ENCODE data around the gene HMCES.

HMCES gene

DNA sequence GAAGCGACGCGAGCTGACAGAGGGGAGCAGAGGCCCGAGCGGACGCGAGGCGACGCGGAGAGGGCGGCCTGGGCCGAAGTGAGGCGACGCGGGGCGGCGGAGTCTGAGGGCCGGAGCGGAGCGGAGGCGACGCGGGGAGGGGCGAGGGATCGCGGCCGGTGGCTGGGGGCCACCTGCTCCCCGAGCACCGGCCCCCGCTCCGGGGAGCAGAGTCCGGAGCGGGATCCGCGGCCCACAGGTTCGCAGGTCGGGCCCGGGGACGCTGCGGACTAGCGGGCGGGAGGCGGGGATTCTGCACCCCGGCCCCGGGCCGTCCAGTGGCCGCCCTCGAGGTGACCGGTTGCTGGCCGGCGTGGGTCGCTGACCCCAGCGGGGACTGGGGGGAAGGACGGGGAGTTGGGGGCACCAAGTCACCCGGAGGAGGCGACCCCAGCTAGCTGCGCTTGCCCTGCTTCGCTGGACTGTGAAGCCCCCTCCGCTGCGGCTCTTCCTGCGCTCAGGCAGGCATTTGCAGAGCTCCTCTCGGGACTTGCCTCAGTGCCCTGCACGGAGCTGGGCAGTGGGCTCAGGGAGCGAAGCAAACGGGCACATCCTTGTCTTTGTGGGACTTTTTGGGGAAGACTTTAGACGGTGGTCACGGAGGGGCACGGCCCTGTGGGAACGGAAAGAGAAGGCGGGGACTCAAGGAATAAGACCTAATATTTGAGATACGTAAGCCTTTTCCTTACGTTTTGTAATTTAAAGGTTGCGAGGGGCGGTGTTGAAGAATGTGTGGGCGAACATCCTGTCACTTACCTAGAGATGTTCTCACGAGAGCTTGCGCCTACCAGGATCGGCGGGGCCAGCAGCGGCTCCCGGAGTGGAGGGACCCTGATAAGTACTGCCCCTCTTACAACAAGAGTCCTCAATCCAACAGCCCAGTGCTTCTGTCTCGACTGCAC lies 566 bp downstream of the HMCES start:
- peaks cover 36% of the 10 kb centered on the region for H3K36me3 ChIP-seq (ENCODE audit: control insufficient read depth, insufficient read depth, low read length)
- H3K27ac ChIP-seq (ENCODE audit: low read depth, low read length): peak overlapping the region; percentile 98
- H3K4me1 ChIP-seq (ENCODE audit: control insufficient read depth, insufficient read depth, low read length): peaks cover 14% of the 10 kb centered on the region
- H3K9ac ChIP-seq (ENCODE audit: low read depth, low read length): peak overlapping the region; percentile 41
- peak overlapping the region; percentile 77 for H3K4me3 ChIP-seq (ENCODE audit: low read depth, low read length)
- no peaks in the 10 kb centered on the region for H3K27me3 ChIP-seq (ENCODE audit: control insufficient read depth, insufficient read depth, low read length)
- no peaks in the 10 kb centered on the region for H3K9me3 ChIP-seq (ENCODE audit: control insufficient read depth, insufficient read depth, low read length)

DNA sequence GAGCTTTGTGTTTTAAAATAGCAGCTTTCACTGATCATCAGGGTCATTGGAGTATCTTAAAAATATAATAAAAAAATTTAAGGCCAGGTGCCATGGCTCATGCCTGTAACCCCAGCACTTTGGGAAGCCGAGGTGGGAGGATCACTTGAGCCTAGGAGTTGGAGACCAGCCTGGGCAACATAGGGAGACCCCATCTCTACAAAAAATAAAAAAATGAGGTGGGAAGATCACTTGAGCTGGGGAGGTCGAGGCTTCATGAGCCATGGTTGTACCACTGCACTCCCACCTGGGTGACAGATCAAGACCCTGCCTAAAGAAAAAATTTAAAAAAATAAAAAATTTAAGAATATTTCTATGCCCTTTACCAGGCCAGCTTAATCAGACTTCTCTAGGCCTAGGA lies 1.5 kb downstream of the HMCES start:
- H3K9ac ChIP-seq (ENCODE audit: low read depth, low read length): no peak overlapping the region
- peaks cover 14% of the 10 kb centered on the region for H3K4me1 ChIP-seq (ENCODE audit: control insufficient read depth, insufficient read depth, low read length)
- peak overlapping the region; percentile 77 for H3K4me3 ChIP-seq (ENCODE audit: low read depth, low read length)

DNA sequence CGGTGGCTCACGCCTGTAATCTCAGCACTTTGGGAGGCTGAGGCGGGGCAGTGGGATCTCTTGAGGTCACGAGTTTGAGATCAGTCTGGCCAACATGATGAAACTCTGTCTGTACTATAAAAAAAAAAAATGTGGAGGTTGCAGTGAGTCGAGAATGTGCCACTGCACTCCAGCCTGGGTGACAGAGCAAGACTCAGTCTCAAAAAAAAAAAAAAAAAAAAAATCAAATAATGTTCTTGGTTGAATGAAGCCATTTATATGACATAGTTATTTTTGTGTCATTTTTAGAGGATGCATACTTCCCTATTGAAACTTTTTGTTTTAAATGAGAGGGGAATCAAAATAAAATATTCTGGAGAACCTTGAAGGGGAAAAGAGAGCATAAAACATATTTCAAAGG lies 3.1 kb downstream of the HMCES start:
- no peaks in the 10 kb centered on the region for H3K27me3 ChIP-seq (ENCODE audit: control insufficient read depth, insufficient read depth, low read length)
- H3K4me1 ChIP-seq (ENCODE audit: control insufficient read depth, insufficient read depth, low read length): peaks cover 14% of the 10 kb centered on the region
- H3K9ac ChIP-seq (ENCODE audit: low read depth, low read length): no peak overlapping the region
- peaks cover 11% of the 10 kb centered on the region for H3K36me3 ChIP-seq (ENCODE audit: control insufficient read depth, insufficient read depth, low read length)
- no peak overlapping the region for H3K4me3 ChIP-seq (ENCODE audit: low read depth, low read length)
- H3K9me3 ChIP-seq (ENCODE audit: control insufficient read depth, insufficient read depth, low read length): no peaks in the 10 kb centered on the region
- H3K27ac ChIP-seq (ENCODE audit: low read depth, low read length): no peak overlapping the region

More for the DNA sequence above, 1.5 kb downstream of the HMCES start:
- no peak overlapping the region for H3K27ac ChIP-seq (ENCODE audit: low read depth, low read length)
- peaks cover 26% of the 10 kb centered on the region for H3K36me3 ChIP-seq (ENCODE audit: control insufficient read depth, insufficient read depth, low read length)
- no peaks in the 10 kb centered on the region for H3K27me3 ChIP-seq (ENCODE audit: control insufficient read depth, insufficient read depth, low read length)
- no peaks in the 10 kb centered on the region for H3K9me3 ChIP-seq (ENCODE audit: control insufficient read depth, insufficient read depth, low read length)

DNA sequence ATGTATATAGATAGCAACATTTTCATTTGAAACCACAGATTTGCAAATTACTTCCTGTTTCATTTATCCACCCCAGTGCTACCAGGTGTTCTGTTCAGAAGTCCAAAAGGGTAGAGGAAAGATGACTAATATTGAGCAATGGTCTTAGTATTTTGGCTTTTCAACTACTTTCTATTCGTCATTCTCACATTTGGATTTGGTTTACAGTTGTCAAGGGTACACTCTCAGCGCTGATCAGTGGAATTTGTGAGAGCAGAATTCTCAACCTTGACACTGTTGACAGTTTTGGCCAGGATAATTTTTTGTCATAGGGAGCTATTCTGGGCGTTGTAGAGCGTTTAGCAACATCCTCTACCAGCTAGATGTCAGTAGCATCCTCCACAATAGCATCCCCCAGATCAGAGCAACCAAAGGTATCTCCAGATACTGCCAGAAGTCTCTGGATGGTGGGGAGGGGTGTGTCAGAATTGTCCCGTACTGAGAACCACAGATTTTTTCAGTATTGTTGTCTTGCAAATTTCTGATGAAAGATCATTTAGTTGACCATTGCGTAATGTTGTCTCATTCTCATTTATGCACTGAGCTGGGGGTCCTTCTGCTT lies 4.2 kb downstream of the HMCES start:
- no peak overlapping the region for H3K27ac ChIP-seq (ENCODE audit: low read depth, low read length)
- H3K9ac ChIP-seq (ENCODE audit: low read depth, low read length): no peak overlapping the region
- H3K27me3 ChIP-seq (ENCODE audit: control insufficient read depth, insufficient read depth, low read length): no peaks in the 10 kb centered on the region
- H3K9me3 ChIP-seq (ENCODE audit: control insufficient read depth, insufficient read depth, low read length): no peaks in the 10 kb centered on the region
- H3K36me3 ChIP-seq (ENCODE audit: control insufficient read depth, insufficient read depth, low read length): peaks cover 7% of the 10 kb centered on the region
- peaks cover 10% of the 10 kb centered on the region for H3K4me1 ChIP-seq (ENCODE audit: control insufficient read depth, insufficient read depth, low read length)
- no peak overlapping the region for H3K4me3 ChIP-seq (ENCODE audit: low read depth, low read length)

DNA sequence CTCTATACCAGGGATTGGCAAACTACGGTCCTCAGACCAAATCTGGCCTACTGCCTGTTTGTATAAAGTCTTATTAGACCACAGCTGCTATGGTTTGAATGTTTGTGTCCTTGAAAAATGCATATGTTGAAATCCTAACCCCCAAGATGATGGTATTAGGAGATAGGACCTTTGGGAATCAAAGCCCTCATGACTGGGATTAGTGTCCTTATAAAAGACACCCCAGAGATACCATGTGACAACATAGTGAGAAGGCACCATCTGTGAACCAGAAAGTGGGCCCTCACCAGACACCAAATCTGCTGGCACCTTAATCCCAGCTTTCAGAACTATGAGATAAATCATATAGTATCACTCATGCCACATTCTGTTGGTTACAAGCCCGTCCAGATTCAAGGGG lies 7.4 kb downstream of the HMCES start:
- Histone ChIP-seq H3K4me1 (ENCODE audit: control insufficient read depth, insufficient read depth, low read length) (no peaks in the 10 kb centered on the region), H3K4me3 (ENCODE audit: low read depth, low read length) (no peak overlapping the region), H3K36me3 (ENCODE audit: control insufficient read depth, insufficient read depth, low read length) (peaks cover 24% of the 10 kb centered on the region), H3K27me3 (ENCODE audit: control insufficient read depth, insufficient read depth, low read length) (no peaks in the 10 kb centered on the region), H3K9me3 (ENCODE audit: control insufficient read depth, insufficient read depth, low read length) (no peaks in the 10 kb centered on the region), H3K27ac (ENCODE audit: low read depth, low read length) (no peak overlapping the region), H3K9ac (ENCODE audit: low read depth, low read length) (no peak overlapping the region)

DNA sequence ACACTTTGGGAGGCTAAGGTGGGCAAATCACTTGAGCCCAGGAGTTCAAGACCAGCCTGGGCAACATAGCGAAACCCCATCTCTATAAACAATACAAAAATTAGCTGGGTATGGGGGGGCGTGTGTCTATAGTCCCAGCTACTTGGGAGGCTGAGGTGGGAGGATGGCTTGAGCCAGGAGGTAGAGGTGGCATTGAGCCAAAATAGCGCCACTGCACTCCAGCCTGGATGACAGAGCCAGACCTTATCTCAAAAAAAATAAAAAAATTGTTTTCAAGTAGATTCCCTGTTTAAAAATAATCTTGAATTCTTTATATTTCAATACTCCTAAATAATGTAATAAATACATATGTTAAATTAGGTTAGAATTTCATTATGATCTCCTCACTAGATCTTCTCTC lies 9.8 kb downstream of the HMCES start:
- Histone ChIP-seq H3K4me3 (ENCODE audit: low read depth, low read length) (no peak overlapping the region), H3K36me3 (ENCODE audit: control insufficient read depth, insufficient read depth, low read length) (peaks cover 41% of the 10 kb centered on the region), H3K4me1 (ENCODE audit: control insufficient read depth, insufficient read depth, low read length) (no peaks in the 10 kb centered on the region), H3K9me3 (ENCODE audit: control insufficient read depth, insufficient read depth, low read length) (no peaks in the 10 kb centered on the region), H3K9ac (ENCODE audit: low read depth, low read length) (no peak overlapping the region), H3K27ac (ENCODE audit: low read depth, low read length) (no peak overlapping the region), H3K27me3 (ENCODE audit: control insufficient read depth, insufficient read depth, low read length) (no peaks in the 10 kb centered on the region)

DNA sequence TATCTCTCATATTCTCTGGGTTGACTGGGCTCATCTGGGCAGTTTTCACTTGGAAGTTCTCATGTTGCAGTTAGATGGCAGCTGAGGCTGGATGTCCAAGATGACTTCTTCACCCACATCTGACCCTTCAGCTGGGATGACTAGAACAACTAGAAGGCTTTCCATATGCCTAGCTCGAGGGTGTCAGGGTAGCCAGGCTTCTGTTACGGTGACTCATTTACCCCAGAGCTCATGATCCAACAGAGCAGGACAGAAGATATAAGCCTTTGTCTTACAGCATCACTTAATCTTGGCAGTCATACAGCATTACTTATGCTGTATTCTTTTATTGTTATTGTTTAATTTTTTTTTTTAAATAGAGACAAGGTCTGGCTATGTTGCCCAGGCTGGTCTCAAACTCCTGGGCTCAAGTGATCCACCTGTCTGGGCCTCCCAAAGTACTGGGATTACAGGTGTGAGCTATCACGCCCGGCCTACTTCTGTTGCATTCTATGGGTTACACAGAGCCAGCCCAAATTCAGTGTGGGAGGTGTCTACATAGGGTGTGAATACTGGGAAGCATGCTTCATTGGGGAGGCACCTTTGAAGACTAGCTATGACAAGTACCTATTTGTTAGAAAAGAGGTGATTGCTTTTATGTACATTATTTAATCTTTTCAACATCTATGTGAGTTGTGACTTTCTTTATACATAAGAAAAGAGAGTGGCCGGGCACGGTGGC lies 10.7 kb downstream of the HMCES start:
- H3K27me3 ChIP-seq (ENCODE audit: control insufficient read depth, insufficient read depth, low read length): no peaks in the 10 kb centered on the region
- H3K36me3 ChIP-seq (ENCODE audit: control insufficient read depth, insufficient read depth, low read length): peaks cover 42% of the 10 kb centered on the region
- H3K9me3 ChIP-seq (ENCODE audit: control insufficient read depth, insufficient read depth, low read length): no peaks in the 10 kb centered on the region
- no peak overlapping the region for H3K27ac ChIP-seq (ENCODE audit: low read depth, low read length)
- H3K4me1 ChIP-seq (ENCODE audit: control insufficient read depth, insufficient read depth, low read length): no peaks in the 10 kb centered on the region
- no peak overlapping the region for H3K4me3 ChIP-seq (ENCODE audit: low read depth, low read length)
- H3K9ac ChIP-seq (ENCODE audit: low read depth, low read length): no peak overlapping the region

DNA sequence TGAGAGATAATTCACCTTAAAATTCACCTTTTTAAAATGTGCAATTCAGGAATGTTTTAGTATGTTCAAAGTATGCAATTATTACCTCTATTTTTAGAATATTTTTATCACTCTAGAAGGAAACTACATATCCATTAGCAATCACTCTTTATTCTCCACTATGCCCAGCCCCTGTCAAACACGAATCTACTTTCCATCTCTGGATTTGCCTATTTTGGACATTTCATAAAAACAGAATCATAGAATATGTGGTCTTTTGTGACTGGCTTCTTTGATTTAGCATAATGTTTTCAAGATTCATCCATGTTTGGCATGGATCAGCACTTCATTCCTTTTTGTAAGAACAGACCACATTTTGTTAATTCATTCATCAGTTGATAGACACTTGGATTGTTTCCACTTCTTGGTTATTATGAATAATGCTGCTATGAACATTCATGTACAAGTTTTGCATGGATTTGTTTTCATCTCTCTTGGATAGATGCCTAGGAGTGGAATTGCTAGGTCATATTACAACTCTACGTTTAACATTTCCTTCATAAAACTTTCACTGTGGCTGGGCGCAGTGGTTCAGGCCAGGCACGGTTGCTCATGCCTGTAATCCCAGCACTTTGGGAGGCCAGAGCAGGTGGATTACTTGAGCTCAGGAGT lies 12.7 kb downstream of the HMCES start:
- peaks cover 46% of the 10 kb centered on the region for H3K36me3 ChIP-seq (ENCODE audit: control insufficient read depth, insufficient read depth, low read length)

DNA sequence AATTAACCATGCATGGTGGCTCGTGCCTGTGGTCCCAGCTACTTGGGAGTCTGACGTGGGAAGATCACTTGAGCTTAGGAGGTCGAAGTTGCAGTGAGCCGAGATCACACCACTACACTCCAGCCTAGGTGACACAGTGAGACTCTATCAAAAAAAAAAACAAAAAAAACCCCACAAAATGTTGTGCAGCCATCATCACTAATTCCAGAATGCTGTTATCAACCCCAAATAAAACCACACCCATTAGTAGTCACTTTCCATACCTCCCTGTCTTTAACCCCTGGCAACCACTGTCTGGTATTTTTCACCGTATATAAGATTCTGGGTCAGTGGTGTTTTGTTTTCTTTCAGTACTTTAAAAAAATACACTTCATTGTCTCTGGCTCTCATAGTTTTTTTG lies 16.6 kb downstream of the HMCES start:
- Histone ChIP-seq H3K4me3 (ENCODE audit: low read depth, low read length) (no peak overlapping the region), H3K9ac (ENCODE audit: low read depth, low read length) (no peak overlapping the region), H3K27me3 (ENCODE audit: control insufficient read depth, insufficient read depth, low read length) (no peaks in the 10 kb centered on the region), H3K9me3 (ENCODE audit: control insufficient read depth, insufficient read depth, low read length) (no peaks in the 10 kb centered on the region), H3K4me1 (ENCODE audit: control insufficient read depth, insufficient read depth, low read length) (no peaks in the 10 kb centered on the region), H3K36me3 (ENCODE audit: control insufficient read depth, insufficient read depth, low read length) (peaks cover 42% of the 10 kb centered on the region), H3K27ac (ENCODE audit: low read depth, low read length) (no peak overlapping the region)

More for the DNA sequence above, 12.7 kb downstream of the HMCES start:
- H3K27ac ChIP-seq (ENCODE audit: low read depth, low read length): no peak overlapping the region
- no peaks in the 10 kb centered on the region for H3K9me3 ChIP-seq (ENCODE audit: control insufficient read depth, insufficient read depth, low read length)
- no peaks in the 10 kb centered on the region for H3K4me1 ChIP-seq (ENCODE audit: control insufficient read depth, insufficient read depth, low read length)
- no peak overlapping the region for H3K9ac ChIP-seq (ENCODE audit: low read depth, low read length)
- H3K4me3 ChIP-seq (ENCODE audit: low read depth, low read length): no peak overlapping the region
- H3K27me3 ChIP-seq (ENCODE audit: control insufficient read depth, insufficient read depth, low read length): no peaks in the 10 kb centered on the region

DNA sequence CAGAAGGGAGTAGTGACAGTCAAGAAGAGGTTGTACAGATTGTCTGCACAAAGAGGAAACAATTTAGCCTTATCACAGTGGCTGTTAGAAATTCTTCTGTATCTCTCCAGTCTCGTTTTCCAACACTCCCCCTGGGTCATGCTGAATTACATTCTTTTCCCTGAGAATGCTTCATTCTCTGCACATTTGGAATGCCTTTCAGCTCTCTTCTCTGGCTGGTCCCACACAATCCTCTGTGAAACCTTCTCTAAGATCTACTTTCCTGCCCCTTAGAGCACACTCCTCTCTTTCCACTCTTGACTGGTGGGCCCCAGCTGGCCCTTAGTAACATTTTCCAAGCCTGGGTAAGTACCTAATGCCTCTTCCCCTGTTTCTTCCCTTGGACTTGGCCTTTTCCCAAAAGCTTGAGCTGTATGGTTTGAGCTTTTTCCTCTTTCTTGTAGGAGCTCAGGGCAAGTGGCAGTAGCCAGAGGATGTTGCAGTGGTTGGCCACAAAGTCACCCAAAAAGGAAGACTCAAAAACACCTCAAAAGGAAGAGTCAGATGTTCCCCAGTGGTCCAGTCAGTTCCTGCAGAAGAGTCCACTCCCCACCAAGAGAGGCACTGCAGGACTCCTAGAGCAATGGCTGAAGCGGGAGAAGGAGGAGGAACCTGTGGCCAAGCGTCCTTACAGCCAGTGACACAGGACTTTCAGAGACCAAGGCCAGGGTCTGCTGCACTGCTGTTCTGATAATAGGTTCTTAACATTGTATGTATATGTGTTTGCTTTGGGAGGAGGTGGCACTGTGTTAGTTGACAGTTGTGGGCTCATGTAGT lies 25.7 kb downstream of the HMCES start:
- Histone ChIP-seq H3K4me3 (ENCODE audit: low read depth, low read length) (no peak overlapping the region), H3K36me3 (ENCODE audit: control insufficient read depth, insufficient read depth, low read length) (peaks cover 23% of the 10 kb centered on the region), H3K4me1 (ENCODE audit: control insufficient read depth, insufficient read depth, low read length) (peaks cover 16% of the 10 kb centered on the region), H3K9me3 (ENCODE audit: control insufficient read depth, insufficient read depth, low read length) (no peaks in the 10 kb centered on the region), H3K9ac (ENCODE audit: low read depth, low read length) (no peak overlapping the region), H3K27me3 (ENCODE audit: control insufficient read depth, insufficient read depth, low read length) (no peaks in the 10 kb centered on the region), H3K27ac (ENCODE audit: low read depth, low read length) (peak overlapping the region; percentile 93)

Measured in HUES48 (cell line).